HCT116 (cell line): Measurements from ENCODE around the gene PRTG. TPM values are rescaled to one million over a fixed set of nuclear protein-coding genes. Genes with fewer than 3 reads are reported as not detected.

ENCODE experiments used
- ATAC-seq: fragments of 200-7000 bp; cut with Tn5 transposase; 2 replicates; pipeline ENCODE4 v1.9.1; 2020; ENCODE audit warnings: mild to moderate bottlenecking, moderate library complexity
- BruUV-seq: library from RNA; stranded (reverse); fragments of 400-500 nt; replicated peaks from 2 replicates; lab custom pipeline; 2021; lab: Mats Ljungman, UMichigan
- CTCF ChIA-PET: fragments of 300-600 bp; sonication (Branson Sonifier 250); formaldehyde crosslinking; loops from one replicate; lab custom pipeline; 2021; ENCODE audit warnings: antibody characterized with exemption; lab: Charles Lee
- POLR2A ChIA-PET: fragments of 300-600, 350-600 bp; sonication (Branson Sonifier 250); formaldehyde crosslinking; loops from one replicate; lab custom pipeline; 2021; ENCODE audit warnings: antibody characterized with exemption; lab: Charles Lee
- RAD21 ChIA-PET, 2 experiments: fragments of 300-600 bp; sonication (Branson Sonifier 250); formaldehyde crosslinking; loops; one replicate each; lab custom pipeline; 2023; ENCODE audit warnings: low total read pairs in 2 of 2; ENCODE audit not compliant: uncharacterized antibody in 2 of 2, unreplicated experiment in 2 of 2, low non-redundant PET in 1 of 2; lab: Charles Lee
- DNase-seq: peaks from one replicate; pipeline ENCODE4 v3.0.0-alpha.2; 2010; ENCODE audit warnings: low read depth, low spot score
- H2AFZ ChIP-seq: fragments of 200-600 bp; shearing (Covaris generic), sonication (generic); 2 replicates; pipeline ENCODE4 v1.6.1; 2017; ENCODE audit warnings: low read depth, mixed run types, mixed read lengths, antibody characterized with exemption, low read length; ENCODE audit not compliant: poor library complexity, severe bottlenecking
- H3K27ac ChIP-seq: 2 replicates; pipeline ENCODE4 v1.5.1; 2012; ENCODE audit warnings: low read depth, low read length
- H3K27me3 ChIP-seq: fragments of 200-600 bp; sonication (generic); 2 replicates; pipeline ENCODE4 v1.6.1; 2016; ENCODE audit warnings: mixed run types, low read length, mixed read lengths; ENCODE audit not compliant: insufficient read depth
- H3K36me3 ChIP-seq, 2 experiments: fragments of 200-500 bp in 1 of 2; fragments of 200-600 bp in 1 of 2; sonication (Bioruptor generic) in 1 of 2; sonication (generic) in 1 of 2; 2 replicates each; pipeline versions ENCODE4 v1.5.1 to v1.6.1; 2014 to 2016; ENCODE audit warnings: low read length in 2 of 2, inconsistent platforms in 1 of 2, mixed read lengths in 1 of 2, mixed run types in 1 of 2; ENCODE audit not compliant: insufficient read depth in 2 of 2, control insufficient read depth in 1 of 2
- H3K4me1 ChIP-seq, 2 experiments: fragments of 200-600 bp in 1 of 2; sonication (generic) in 1 of 2; 2 replicates each; pipeline versions ENCODE4 v1.5.1 to v1.6.1; 2012 to 2017; ENCODE audit warnings: low read length in 2 of 2, inconsistent platforms in 1 of 2, mild to moderate bottlenecking in 1 of 2, mixed read lengths in 1 of 2, mixed run types in 1 of 2, moderate library complexity in 1 of 2; ENCODE audit not compliant: insufficient read depth in 2 of 2, control insufficient read depth in 1 of 2
- H3K4me2 ChIP-seq: fragments of 200-600 bp; sonication (generic); 2 replicates; pipeline ENCODE4 v1.6.1; 2017; ENCODE audit warnings: mixed run types, low read length, mixed read lengths
- H3K4me3 ChIP-seq, 2 experiments: fragments of 200-600 bp in 1 of 2; sonication (generic) in 1 of 2; replicated peaks in 1 of 2; 2 replicates each; pipeline ENCODE4 v1.5.1; 2011 to 2016; ENCODE audit warnings: low read length in 2 of 2, control low read depth in 1 of 2, low read depth in 1 of 2, mild to moderate bottlenecking in 1 of 2, mixed read lengths in 1 of 2, mixed run types in 1 of 2
- H3K79me2 ChIP-seq: fragments of 200-600 bp; sonication (generic); 2 replicates; pipeline ENCODE4 v1.6.1; 2017; ENCODE audit warnings: mild to moderate bottlenecking, mixed run types, low read length, moderate library complexity, mixed read lengths; ENCODE audit not compliant: insufficient read depth
- H3K9ac ChIP-seq: fragments of 200-600 bp; sonication (generic); 2 replicates; pipeline ENCODE4 v1.6.1; 2016; ENCODE audit warnings: low read length, mixed read lengths
- H3K9me2 ChIP-seq: fragments of 200-600 bp; sonication (generic), shearing (Covaris generic); 2 replicates; pipeline ENCODE4 v1.6.1; 2017; ENCODE audit warnings: mixed run types, mild to moderate bottlenecking, moderate library complexity; ENCODE audit not compliant: insufficient read depth
- H3K9me3 ChIP-seq, 2 experiments: fragments of 200-500 bp in 1 of 2; fragments of 200-600 bp in 1 of 2; sonication (Bioruptor generic) in 1 of 2; sonication (generic) in 1 of 2; 2 replicates each; pipeline ENCODE4 v1.6.1; 2014 to 2017; ENCODE audit warnings: low read length in 2 of 2, mixed read lengths in 2 of 2, inconsistent platforms in 1 of 2, low read depth in 1 of 2, mild to moderate bottlenecking in 1 of 2, mixed run types in 1 of 2, moderate library complexity in 1 of 2; ENCODE audit not compliant: control insufficient read depth in 1 of 2, insufficient read depth in 1 of 2
- H4K20me1 ChIP-seq: fragments of 200-600 bp; sonication (generic), shearing (Covaris generic); 2 replicates; pipeline ENCODE4 v1.6.1; 2017; ENCODE audit warnings: mixed run types, mild to moderate bottlenecking, moderate library complexity; ENCODE audit not compliant: insufficient read depth
- CBX3 ChIP-seq: IDR thresholded peaks from 2 replicates; pipeline ENCODE4 v1.6.1; 2012; ENCODE audit warnings: low read depth
- CEBPB ChIP-seq: IDR thresholded peaks from 2 replicates; pipeline ENCODE4 v1.6.1; 2012; ENCODE audit warnings: low read depth
- EGR1 ChIP-seq: IDR thresholded peaks from 2 replicates; pipeline ENCODE4 v1.6.1; 2012; ENCODE audit warnings: low read depth
- EZH2phosphoT487 ChIP-seq: fragments of 200-600 bp; IDR thresholded peaks from 2 replicates; pipeline ENCODE4 v1.6.1; 2018; ENCODE audit warnings: antibody characterized with exemption, borderline replicate concordance
- FOSL1 ChIP-seq: IDR thresholded peaks from 2 replicates; pipeline ENCODE4 v1.6.1; 2012; ENCODE audit warnings: low read depth
- POLR2AphosphoS5 ChIP-seq: IDR thresholded peaks from 2 replicates; pipeline ENCODE4 v1.6.1; 2011; ENCODE audit warnings: mild to moderate bottlenecking, low read depth, low read length, moderate library complexity
- RAD21 ChIP-seq: IDR thresholded peaks from 2 replicates; pipeline ENCODE4 v1.6.1; 2012; ENCODE audit warnings: low read depth, mild to moderate bottlenecking
- SP1 ChIP-seq: IDR thresholded peaks from 2 replicates; pipeline ENCODE4 v1.6.1; 2012; ENCODE audit warnings: low read depth
- SRF ChIP-seq: IDR thresholded peaks from 2 replicates; pipeline ENCODE4 v1.6.1; 2012; ENCODE audit warnings: low read depth
- TCF7L2 ChIP-seq: IDR thresholded peaks from 2 replicates; pipeline ENCODE4 v1.7.0; 2011; ENCODE audit warnings: borderline replicate concordance, inconsistent platforms; ENCODE audit not compliant: insufficient read depth, insufficient read length; ENCODE audit errors: extremely low read depth
- ZFX ChIP-seq: fragments of 450-650 bp; IDR thresholded peaks from 2 replicates; pipeline ENCODE4 v1.6.1; 2017
- ZNF274 ChIP-seq: fragments of 200-500 bp; sonication (Bioruptor generic); IDR thresholded peaks from 2 replicates; pipeline ENCODE4 v1.6.1; 2014; ENCODE audit warnings: mild to moderate bottlenecking, low read depth, low read length, inconsistent platforms
- intact Hi-C: fragments of 100-400 bp; cut with micrococcal nuclease; formaldehyde crosslinking; loops from 2 replicates; pipeline ENCODE4 v1.10.0; 2022
- total RNA-seq: library from RNA; stranded (reverse); gene quantifications from one replicate; pipeline ENCODE4 v1.2.1, GENCODE V29; 2021; ENCODE audit not compliant: unreplicated experiment
- TF ChIP-seq, protein P1 (sequence below), 3 experiments: fragments of 200-600 bp in 1 of 3; sonication (generic) in 1 of 3; IDR thresholded peaks in 2 of 3; conservative IDR thresholded peaks in 1 of 3; 2 replicates each; pipeline ENCODE4 v1.5.1; 2012 to 2017; ENCODE audit warnings: low read depth in 2 of 3, low read length in 2 of 3, antibody characterized with exemption in 1 of 3, borderline replicate concordance in 1 of 3, control low read depth in 1 of 3, mild to moderate bottlenecking in 1 of 3, mixed read lengths in 1 of 3, mixed run types in 1 of 3, moderate library complexity in 1 of 3; ENCODE audit not compliant: insufficient read depth in 1 of 3
- TF ChIP-seq, protein P2 (sequence below): IDR thresholded peaks from 2 replicates; pipeline ENCODE4 v1.6.1; 2012; ENCODE audit warnings: low read depth
- TF ChIP-seq, protein P3 (sequence below): IDR thresholded peaks from 2 replicates; pipeline ENCODE4 v1.6.1; 2012

Gene PRTG
- total RNA-seq, 1 experiment from 2014 or later, result not detected

DNA sequence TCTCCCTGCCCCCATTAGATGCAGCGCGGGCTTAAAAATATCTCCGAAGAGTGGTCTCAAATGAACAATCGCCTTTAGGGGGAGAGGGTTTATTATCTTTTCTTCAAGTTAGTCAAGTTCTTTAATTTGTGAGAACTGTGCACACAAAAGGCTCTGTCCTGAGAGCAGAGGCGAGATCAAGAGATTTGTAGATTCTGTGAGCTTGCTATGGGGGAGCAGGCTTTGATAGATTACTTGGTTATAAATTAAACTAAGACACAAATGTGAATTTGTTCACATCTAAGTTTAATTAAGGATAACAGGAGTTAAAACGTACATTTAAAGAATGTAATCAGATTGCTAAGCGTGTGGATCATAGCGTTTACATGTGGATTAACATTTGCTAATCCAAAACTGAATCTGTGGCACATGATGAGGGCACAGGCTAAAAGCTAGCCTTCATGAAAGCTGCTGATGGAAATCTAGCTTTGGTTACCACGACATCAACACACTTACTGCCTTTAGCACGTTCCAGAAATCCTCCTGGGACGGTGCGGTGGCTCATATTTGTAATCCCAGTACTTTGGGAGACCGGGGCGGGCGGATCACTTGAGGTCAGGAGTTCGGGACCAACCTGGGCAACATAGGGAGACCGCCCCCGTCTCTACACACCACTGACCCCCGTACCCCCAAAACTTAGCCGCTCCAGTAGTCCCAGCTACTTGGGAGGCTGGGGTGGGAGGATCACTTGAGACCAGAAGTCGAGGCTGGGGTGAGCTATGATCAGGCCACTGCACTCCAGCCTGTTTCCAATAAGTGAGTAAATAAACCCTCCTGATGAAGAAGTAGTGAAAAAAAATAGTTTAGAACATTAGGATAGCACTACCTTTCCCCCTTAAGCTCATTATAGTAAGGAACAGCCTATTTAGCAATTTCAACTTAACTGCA is 1.0 kb upstream of the PRTG start (continued):
- TF ChIP-seq FOSL1 (no peak), CBX3 (no peak), ZNF274 (no peak), EGR1 (no peak), POLR2AphosphoS5 (no peak)
- TF ChIP-seq, protein P1, sequence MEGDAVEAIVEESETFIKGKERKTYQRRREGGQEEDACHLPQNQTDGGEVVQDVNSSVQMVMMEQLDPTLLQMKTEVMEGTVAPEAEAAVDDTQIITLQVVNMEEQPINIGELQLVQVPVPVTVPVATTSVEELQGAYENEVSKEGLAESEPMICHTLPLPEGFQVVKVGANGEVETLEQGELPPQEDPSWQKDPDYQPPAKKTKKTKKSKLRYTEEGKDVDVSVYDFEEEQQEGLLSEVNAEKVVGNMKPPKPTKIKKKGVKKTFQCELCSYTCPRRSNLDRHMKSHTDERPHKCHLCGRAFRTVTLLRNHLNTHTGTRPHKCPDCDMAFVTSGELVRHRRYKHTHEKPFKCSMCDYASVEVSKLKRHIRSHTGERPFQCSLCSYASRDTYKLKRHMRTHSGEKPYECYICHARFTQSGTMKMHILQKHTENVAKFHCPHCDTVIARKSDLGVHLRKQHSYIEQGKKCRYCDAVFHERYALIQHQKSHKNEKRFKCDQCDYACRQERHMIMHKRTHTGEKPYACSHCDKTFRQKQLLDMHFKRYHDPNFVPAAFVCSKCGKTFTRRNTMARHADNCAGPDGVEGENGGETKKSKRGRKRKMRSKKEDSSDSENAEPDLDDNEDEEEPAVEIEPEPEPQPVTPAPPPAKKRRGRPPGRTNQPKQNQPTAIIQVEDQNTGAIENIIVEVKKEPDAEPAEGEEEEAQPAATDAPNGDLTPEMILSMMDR (IDR thresholded peaks at IDR 0.05 in 2 of 3, conservative IDR thresholded peaks at IDR 0.05 in 1 of 3; ENCODE audit: borderline replicate concordance in 1 of 3, insufficient read depth in 1 of 3, low read depth in 2 of 3, low read length in 2 of 3), result no peak
- TF ChIP-seq, all 23 proteins: peak for 0

DNA sequence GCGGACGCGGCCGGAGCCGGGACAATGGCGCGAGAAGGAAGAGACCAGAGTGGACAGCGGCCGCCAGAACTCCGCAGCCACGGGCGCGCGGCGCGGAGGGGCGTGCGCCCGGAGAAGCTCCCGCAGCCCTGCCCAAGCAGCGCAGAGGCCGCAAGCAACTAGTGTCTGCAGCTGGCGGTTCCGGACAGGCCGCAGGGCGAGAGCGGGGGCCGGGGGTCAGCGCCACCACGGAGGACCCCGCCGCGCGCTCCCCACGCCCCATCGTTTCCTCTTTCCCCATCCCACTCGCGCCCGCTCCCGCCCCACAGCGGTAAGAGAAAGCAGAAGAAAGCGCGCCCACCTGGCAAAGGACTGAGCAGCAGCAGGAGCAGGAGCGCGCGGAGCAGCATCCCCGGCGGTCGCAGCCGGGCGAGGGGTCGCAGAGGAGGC is 440 bp downstream of the PRTG start:
- Histone ChIP-seq H3K4me3 (no peak overlapping the region), H3K4me1 (peaks cover 0 to 5% of the 10 kb centered on the region in 2 experiments; a peak in 1 of 4 replicates), H3K4me2 (no peak overlapping the region), H3K27me3 (no peaks in the 10 kb centered on the region), H3K27ac (no peak overlapping the region), H3K9me2 (no peaks in the 10 kb centered on the region), H3K36me3 (no peaks in the 10 kb centered on the region), H3K9me3 (no peaks in the 10 kb centered on the region), H3K79me2 (no peaks in the 10 kb centered on the region), H3K9ac (no peak overlapping the region), H2AFZ (no peak overlapping the region), H4K20me1 (no peaks in the 10 kb centered on the region)
- ATAC-seq, result no peak
- RAD21 ChIA-PET, result no interaction called here
- POLR2A ChIA-PET, result no interaction called here
- DNase-seq, result no peak
- BruUV-seq, result no TSS peak
- CTCF ChIA-PET, result no interaction called here
- intact Hi-C loops, result no loop called here
- no peak for TF ChIP-seq CBX3
- TF ChIP-seq RAD21, result no peak
- TF ChIP-seq EZH2phosphoT487, result no peak
- TF ChIP-seq ZFX, result no peak
- TF ChIP-seq EGR1, result no peak
- no peak for TF ChIP-seq FOSL1
- TF ChIP-seq, protein P1 (IDR thresholded peaks at IDR 0.05 in 2 of 3, conservative IDR thresholded peaks at IDR 0.05 in 1 of 3; ENCODE audit: borderline replicate concordance in 1 of 3, insufficient read depth in 1 of 3, low read depth in 2 of 3, low read length in 2 of 3), result no peak
- TF ChIP-seq SRF, result no peak
- TF ChIP-seq, protein P2, sequence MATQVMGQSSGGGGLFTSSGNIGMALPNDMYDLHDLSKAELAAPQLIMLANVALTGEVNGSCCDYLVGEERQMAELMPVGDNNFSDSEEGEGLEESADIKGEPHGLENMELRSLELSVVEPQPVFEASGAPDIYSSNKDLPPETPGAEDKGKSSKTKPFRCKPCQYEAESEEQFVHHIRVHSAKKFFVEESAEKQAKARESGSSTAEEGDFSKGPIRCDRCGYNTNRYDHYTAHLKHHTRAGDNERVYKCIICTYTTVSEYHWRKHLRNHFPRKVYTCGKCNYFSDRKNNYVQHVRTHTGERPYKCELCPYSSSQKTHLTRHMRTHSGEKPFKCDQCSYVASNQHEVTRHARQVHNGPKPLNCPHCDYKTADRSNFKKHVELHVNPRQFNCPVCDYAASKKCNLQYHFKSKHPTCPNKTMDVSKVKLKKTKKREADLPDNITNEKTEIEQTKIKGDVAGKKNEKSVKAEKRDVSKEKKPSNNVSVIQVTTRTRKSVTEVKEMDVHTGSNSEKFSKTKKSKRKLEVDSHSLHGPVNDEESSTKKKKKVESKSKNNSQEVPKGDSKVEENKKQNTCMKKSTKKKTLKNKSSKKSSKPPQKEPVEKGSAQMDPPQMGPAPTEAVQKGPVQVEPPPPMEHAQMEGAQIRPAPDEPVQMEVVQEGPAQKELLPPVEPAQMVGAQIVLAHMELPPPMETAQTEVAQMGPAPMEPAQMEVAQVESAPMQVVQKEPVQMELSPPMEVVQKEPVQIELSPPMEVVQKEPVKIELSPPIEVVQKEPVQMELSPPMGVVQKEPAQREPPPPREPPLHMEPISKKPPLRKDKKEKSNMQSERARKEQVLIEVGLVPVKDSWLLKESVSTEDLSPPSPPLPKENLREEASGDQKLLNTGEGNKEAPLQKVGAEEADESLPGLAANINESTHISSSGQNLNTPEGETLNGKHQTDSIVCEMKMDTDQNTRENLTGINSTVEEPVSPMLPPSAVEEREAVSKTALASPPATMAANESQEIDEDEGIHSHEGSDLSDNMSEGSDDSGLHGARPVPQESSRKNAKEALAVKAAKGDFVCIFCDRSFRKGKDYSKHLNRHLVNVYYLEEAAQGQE, result no peak
- TF ChIP-seq, protein P3, sequence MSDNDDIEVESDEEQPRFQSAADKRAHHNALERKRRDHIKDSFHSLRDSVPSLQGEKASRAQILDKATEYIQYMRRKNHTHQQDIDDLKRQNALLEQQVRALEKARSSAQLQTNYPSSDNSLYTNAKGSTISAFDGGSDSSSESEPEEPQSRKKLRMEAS, result no peak
- TF ChIP-seq TCF7L2, result no peak
- TF ChIP-seq CEBPB, result no peak
- TF ChIP-seq SP1, result no peak
